A549 treated with ZK216348 at 1 μM for 4 hours (cell line): Measurements from ENCODE around the gene ALOX15. TPM values are rescaled to one million over a fixed set of nuclear protein-coding genes. Genes with fewer than 3 reads are reported as not detected.

Source experiments
- total RNA-seq: library from RNA; stranded (reverse); fragments of 200-300 nt; extraction: Qiagen RNA extraction; gene quantifications from 5 replicates; pipeline ENCODE4 v1.2.3, GENCODE V29; 2022; ENCODE audit warnings: low read depth

The ALOX15 gene, protein sequence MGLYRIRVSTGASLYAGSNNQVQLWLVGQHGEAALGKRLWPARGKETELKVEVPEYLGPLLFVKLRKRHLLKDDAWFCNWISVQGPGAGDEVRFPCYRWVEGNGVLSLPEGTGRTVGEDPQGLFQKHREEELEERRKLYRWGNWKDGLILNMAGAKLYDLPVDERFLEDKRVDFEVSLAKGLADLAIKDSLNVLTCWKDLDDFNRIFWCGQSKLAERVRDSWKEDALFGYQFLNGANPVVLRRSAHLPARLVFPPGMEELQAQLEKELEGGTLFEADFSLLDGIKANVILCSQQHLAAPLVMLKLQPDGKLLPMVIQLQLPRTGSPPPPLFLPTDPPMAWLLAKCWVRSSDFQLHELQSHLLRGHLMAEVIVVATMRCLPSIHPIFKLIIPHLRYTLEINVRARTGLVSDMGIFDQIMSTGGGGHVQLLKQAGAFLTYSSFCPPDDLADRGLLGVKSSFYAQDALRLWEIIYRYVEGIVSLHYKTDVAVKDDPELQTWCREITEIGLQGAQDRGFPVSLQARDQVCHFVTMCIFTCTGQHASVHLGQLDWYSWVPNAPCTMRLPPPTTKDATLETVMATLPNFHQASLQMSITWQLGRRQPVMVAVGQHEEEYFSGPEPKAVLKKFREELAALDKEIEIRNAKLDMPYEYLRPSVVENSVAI
- total RNA-seq, result 0.11 to 0.17 TPM (median 0.14 TPM) in 4 of 5 replicates, not detected in the other

DNA sequence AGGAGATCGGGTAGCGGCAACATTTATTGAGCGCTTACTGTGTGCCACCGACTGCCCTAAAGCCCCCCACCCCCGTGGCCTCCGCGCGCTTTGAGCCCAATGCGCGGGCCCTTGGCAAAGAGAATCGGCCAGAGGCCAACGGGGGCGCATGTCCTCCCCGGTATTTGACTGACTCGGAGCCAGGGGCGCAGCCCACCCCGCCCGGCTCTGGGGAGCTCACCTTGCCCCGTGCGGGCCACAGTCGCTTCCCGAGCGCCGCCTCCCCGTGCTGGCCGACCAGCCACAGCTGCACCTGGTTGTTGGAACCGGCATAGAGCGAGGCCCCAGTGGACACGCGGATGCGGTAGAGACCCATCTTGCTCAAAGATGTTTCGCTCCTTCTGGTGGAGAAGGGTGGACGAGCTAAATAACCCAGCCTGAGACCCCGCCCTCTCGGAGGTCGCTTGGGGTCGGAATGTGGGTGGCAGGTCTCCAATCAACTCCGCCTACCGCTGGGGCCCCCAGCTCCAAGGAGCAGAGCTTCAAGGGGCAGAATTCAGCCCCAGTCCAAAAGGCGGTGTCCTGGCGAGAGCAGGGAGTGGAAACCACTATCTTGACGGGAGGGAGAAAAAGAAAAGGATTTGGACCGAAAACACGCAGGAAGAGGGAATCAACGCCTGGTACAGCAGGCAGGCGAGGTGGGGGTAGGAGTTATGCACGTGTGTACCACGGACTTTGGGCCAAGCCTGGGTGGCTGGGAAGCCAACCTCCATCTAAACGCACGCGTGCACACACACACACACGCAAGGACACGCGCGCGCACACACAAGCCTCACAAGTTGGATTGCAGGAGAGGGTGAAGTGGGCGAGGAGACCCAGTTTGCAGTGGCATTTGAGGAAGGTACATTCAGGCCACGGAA lies at the start of gene ALOX15:
Gene ALOX15, minus strand, starts transcription at position 382 of the 899 bp plus-strand sequence. Its CDS starts 27 bp downstream, at position 355.

DNA sequence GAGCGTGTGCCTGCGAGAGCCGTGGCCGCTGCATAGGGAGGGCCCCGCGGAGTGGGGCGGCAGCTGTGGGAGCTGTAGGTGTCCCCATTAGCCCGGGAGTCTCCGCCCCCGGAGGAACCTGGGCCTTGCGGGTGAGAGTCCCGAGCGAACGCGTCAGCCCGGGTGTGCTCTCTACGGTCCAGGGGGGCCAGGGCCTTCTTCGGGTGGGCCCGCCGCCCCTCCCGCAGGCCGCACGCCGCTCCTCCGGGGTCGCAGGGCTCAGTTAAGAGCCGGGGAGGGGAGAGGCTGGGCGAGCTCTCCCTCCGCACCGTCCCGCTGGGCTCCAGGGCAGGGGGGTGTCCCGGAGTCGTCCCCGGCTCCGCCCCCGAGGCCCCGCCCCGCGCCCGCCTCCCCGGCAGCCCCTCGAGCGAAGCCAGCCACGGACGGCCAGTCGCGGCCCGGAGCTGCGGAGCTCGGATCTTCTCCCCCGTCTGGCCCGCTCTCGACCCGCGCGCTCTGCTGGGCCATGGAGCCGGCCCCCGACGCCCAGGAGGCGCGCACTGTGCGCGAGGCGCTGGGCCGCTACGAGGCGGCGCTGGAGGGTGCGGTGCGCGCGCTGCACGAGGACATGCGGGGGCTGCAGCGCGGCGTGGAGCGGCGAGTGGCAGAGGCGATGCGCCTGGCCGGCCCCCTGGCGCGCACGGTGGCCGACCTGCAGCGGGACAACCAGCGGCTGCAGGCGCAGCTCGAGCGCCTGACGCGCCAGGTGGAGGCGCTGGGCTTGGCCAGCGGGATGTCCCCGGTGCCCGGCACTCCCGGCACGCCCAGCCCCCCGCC lies 57.2 kb downstream of the ALOX15 start, which contains the start of gene SMTNL2:
Gene SMTNL2, plus strand, starts transcription at position 429 of the 816 bp plus-strand sequence. Its CDS starts 77 bp downstream, at position 506.

Other genes with a start within 250 kb of the ALOX15 start
- not detected in 5 replicates for gene SPNS3, start 207.7 kb downstream of the ALOX15 start, total RNA-seq
- 7.0 to 12.1 TPM (median 10.4 TPM) in 5 replicates for gene SPNS2, start 142.8 kb downstream of the ALOX15 start, total RNA-seq
- gene MYBBP1A, start 86.3 kb downstream of the ALOX15 start, total RNA-seq, result 74.9 to 120 TPM (median 113 TPM) in 5 replicates
- not detected in 5 replicates for gene GGT6, start 81.1 kb downstream of the ALOX15 start, total RNA-seq
- gene SMTNL2, start 57.1 kb downstream of the ALOX15 start, total RNA-seq, result 0.24 to 1.3 TPM (median 0.73 TPM) in 5 replicates
- 52.0 to 80.3 TPM (median 74.0 TPM) in 5 replicates for gene PELP1, start 62.5 kb upstream of the ALOX15 start, total RNA-seq
- 51.4 to 69.2 TPM (median 63.0 TPM) in 5 replicates for gene ARRB2, start 69.0 kb upstream of the ALOX15 start, total RNA-seq
- gene MED11, start 89.8 kb upstream of the ALOX15 start, total RNA-seq, result 38.6 to 52.7 TPM (median 42.3 TPM) in 5 replicates
- 0.41 to 0.65 TPM (median 0.52 TPM) in 5 replicates for gene ZMYND15, start 98.2 kb upstream of the ALOX15 start, total RNA-seq
- 11.6 to 20.8 TPM (median 17.1 TPM) in 5 replicates for gene CXCL16, start 98.2 kb upstream of the ALOX15 start, total RNA-seq
- 0.44 to 1.2 TPM (median 0.78 TPM) in 5 replicates for gene TM4SF5, start 130.2 kb upstream of the ALOX15 start, total RNA-seq
- 0.94 to 1.7 TPM (median 1.5 TPM) in 4 of 5 replicates, not detected in the other for gene VMO1, start 144.7 kb upstream of the ALOX15 start, total RNA-seq
- gene GLTPD2, start 147.3 kb upstream of the ALOX15 start, total RNA-seq, result not detected in 5 replicates
- gene PSMB6, start 154.5 kb upstream of the ALOX15 start, total RNA-seq, result 391 to 521 TPM (median 476 TPM) in 5 replicates
- gene PLD2, start 165.5 kb upstream of the ALOX15 start, total RNA-seq, result 17.2 to 31.6 TPM (median 24.7 TPM) in 5 replicates
- gene MINK1, start 191.7 kb upstream of the ALOX15 start, total RNA-seq, result 39.9 to 69.8 TPM (median 63.0 TPM) in 5 replicates